Stimulated activated naive B cell treated with anti-CD40 and anti-IgM and Interleukin-4, amounts not matched to agents 10 μg/mL and 1 μg/mL and 100 μg/mL, for 72 hours (primary cell): Measurements from ENCODE around the gene NRM.

Experiments
- ATAC-seq, 2 donors: fragments of 150-1000 bp; cut with Tn5 transposase; replicated peaks; 2 replicates each; pipeline ENCODE4 v1.10.0; 2021; ENCODE audit warnings: moderate library complexity in 1 of 2
- DNase-seq: peaks from one replicate; pipeline ENCODE4 v3.0.0; 2021
- H3K27ac Mint-ChIP-seq: one replicate; pipeline ENCODE4 v1.8.0; 2022; ENCODE audit warnings: mild to moderate bottlenecking, mixed read lengths
- H3K27me3 Mint-ChIP-seq, 2 donors: one replicate each; pipeline ENCODE4 v1.8.0; 2022; ENCODE audit warnings: mixed read lengths in 2 of 2
- H3K36me3 Mint-ChIP-seq, 2 donors: one replicate each; pipeline ENCODE4 v1.8.0; 2022; ENCODE audit warnings: mixed read lengths in 2 of 2, mild to moderate bottlenecking in 1 of 2
- H3K4me1 Mint-ChIP-seq, 2 donors: one replicate each; pipeline ENCODE4 v1.8.0; 2022; ENCODE audit warnings: mixed read lengths in 2 of 2, mild to moderate bottlenecking in 1 of 2
- H3K4me3 Mint-ChIP-seq, 2 donors: one replicate each; pipeline ENCODE4 v1.8.0; 2022; ENCODE audit warnings: mild to moderate bottlenecking in 2 of 2, mixed read lengths in 2 of 2, moderate library complexity in 1 of 2
- H3K9me3 Mint-ChIP-seq, 2 donors: one replicate each; pipeline ENCODE4 v1.8.0; 2022; ENCODE audit warnings: mixed read lengths in 2 of 2, mild to moderate bottlenecking in 1 of 2

The NRM gene, protein sequence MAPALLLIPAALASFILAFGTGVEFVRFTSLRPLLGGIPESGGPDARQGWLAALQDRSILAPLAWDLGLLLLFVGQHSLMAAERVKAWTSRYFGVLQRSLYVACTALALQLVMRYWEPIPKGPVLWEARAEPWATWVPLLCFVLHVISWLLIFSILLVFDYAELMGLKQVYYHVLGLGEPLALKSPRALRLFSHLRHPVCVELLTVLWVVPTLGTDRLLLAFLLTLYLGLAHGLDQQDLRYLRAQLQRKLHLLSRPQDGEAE

DNA sequence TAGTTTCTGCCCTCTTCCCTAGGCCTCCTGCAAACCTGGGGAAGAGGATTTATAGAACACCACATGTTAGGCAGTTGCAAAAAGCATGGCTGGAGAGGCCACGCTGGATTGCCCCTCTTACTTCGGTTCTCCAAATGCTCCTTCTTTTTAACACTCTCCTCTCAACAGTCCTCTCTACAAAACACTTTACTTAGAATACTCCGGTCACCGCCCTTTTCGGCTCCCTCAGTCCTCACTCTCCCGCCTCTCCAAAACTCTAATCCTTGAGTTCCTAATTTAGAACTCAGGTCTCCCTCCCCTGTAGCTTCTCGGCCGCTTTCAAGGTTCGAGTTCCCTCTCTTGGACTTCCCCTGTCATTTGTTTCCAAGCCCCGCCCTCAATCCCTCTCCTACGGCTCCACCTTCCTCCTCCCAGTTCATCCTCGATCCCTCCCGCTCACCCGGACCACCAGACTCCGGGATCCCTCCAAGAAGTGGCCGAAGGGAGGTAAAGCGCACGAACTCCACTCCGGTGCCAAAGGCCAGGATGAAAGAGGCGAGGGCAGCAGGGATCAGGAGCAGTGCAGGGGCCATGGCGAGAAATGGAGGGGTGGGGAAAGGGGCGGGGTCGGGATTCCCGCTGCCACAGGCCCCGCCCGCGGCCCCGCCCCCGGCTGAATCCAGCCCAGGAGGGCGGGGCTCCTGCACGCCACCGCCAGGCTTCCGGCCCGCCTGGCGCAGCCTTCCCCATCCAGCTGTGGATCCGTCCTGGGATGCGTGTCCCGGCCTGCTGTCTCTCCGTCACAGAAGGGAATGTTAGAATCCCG lies at the start of gene NRM:
NRM (minus strand) TSS at position 582 of the 805 bp plus-strand sequence; CDS start at position 572, 10 bp downstream.
- H3K4me3 Mint-ChIP-seq = peak within 1 kb of the TSS; percentile 95 to 99
- peaks cover 13 to 22% of the 10 kb centered on the region in 2 donors for H3K36me3 Mint-ChIP-seq
- H3K27me3 Mint-ChIP-seq = no peaks in the 10 kb centered on the region
- peak within 1 kb of the TSS; percentile 92 for H3K27ac Mint-ChIP-seq
- no peaks in the 10 kb centered on the region for H3K9me3 Mint-ChIP-seq
- peaks cover 34 to 42% of the 10 kb centered on the region in 2 donors for H3K4me1 Mint-ChIP-seq
- peak; percentile 20 to 28 for ATAC-seq
- DNase-seq = peak; percentile 54

DNA sequence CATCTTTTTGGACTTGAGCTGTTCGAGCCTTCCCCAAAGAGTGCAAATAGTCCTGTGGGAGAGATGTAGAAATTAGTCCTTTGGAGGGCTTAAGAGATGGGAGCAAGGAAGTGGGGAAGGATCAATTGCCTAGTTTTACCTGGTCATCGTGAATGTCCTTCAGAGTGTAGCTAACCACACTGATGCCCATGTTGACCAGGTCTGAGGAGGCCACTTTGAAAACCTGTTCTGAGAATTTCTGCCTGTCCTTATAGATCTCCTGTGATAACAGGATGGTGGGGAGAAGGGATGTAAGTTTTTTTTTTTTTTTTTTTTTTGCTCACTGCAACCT lies 49.7 kb upstream of the NRM start:
- Mint-ChIP-seq H3K27me3 (no peaks in the 10 kb centered on the region), H3K9me3 (peaks cover 1 to 8% of the 10 kb centered on the region in 2 donors), H3K4me3 (no peak overlapping the region), H3K36me3 (peaks cover 40 to 61% of the 10 kb centered on the region in 2 donors), H3K4me1 (peaks cover 48 to 71% of the 10 kb centered on the region in 2 donors), H3K27ac (no peak overlapping the region)
- DNase-seq (no peak), ATAC-seq (no peak)

DNA sequence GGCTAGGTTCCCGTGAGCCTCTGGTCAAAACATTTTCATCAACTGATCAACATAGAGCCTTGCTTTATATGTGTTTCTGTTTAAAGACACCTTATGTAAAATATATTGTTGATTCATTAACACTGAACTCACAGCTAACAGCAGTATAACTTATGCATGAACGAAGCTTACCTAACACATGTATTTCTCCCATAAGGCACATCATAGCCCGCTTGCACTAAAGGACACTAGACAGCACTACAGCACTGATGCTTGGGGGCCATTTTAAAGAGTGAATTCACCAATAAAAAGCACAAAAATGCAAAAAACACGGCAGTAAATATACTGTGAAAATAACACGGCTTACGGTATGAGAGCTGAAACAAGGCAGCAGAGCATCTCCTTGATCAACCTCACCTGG lies 47.7 kb upstream of the NRM start:
- no peak for DNase-seq
- H3K4me3 Mint-ChIP-seq = no peak overlapping the region
- H3K4me1 Mint-ChIP-seq = peaks cover 48 to 65% of the 10 kb centered on the region in 2 donors
- H3K36me3 Mint-ChIP-seq = peaks cover 48 to 65% of the 10 kb centered on the region in 2 donors
- peaks cover 1 to 8% of the 10 kb centered on the region in 2 donors for H3K9me3 Mint-ChIP-seq
- no peaks in the 10 kb centered on the region for H3K27me3 Mint-ChIP-seq
- no peak for ATAC-seq
- H3K27ac Mint-ChIP-seq = no peak overlapping the region

DNA sequence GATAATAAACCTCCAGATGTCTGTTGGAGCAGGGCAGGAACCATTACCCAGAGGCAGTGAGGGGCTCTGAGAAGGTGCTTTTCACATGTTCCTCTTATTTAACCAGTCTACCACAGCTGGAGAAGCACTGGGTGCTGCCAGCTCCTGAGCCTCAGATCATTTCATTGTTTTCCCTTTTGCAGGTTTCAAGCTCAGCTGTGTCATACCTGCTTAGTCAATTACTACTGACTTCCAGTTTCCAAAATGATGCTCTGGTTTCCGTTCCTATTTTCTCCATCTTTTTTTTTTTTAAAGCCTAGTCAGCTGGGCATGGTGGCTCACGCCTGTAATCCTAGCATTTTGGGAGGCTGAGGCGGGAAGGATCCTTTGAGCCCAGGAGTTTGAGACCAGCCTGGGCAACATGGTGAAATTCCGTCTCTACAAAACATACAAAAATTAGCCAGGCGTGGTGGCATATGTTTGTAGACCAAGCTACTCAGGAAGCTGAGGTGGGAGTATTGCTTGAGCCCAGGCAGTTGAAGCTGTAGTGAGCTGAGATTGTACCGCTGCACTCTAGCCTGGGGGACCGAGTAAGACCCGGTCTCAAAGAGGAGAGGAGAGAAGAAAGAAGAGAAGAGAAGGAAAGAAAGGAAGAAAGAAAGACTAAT lies 45.0 kb upstream of the NRM start:
- peaks cover 43 to 64% of the 10 kb centered on the region in 2 donors for H3K36me3 Mint-ChIP-seq
- peak; percentile 78 to 79 for ATAC-seq
- H3K27ac Mint-ChIP-seq = peak overlapping the region; percentile 85
- H3K9me3 Mint-ChIP-seq = peaks cover 1 to 8% of the 10 kb centered on the region in 2 donors
- H3K27me3 Mint-ChIP-seq = no peaks in the 10 kb centered on the region
- peaks cover 41 to 57% of the 10 kb centered on the region in 2 donors for H3K4me1 Mint-ChIP-seq
- peak overlapping the region; percentile 33 to 59 for H3K4me3 Mint-ChIP-seq
- peak; percentile 47 for DNase-seq

DNA sequence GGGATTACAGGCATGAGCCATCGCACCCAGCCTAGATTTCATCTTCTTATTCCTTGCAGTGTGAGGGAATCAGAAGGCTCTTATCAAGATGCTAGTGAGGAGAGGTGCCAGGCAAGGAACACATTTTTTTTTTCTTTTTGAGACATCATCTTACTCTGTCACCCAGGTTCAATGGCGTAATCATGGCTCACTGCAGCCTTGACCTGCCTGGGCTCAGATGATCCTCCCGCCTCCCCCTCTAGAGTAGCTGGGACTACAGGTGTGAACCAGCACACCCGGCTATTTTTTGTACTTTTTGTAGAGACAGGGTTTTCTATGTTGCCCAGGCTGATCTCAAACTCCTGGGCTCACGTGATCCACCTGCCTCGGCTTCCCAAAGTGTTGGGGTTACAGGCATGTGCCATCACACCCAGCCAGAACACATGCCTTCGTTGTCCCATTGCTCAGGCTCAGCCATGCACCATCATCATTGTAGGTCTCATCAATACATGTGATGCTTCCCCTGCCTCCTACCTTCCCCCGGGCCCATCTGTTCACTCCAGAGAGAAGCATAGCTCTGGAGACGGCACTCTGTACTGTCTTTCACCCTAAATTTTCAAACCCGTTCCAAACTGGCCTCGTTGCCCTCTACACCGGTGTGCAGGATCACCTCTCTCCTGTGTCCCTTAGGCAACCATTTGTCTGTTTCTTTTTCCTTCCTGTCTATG lies 41.6 kb upstream of the NRM start:
- Mint-ChIP-seq H3K36me3 (peaks cover 36 to 51% of the 10 kb centered on the region in 2 donors), H3K4me3 (no peak overlapping the region), H3K27ac (peak overlapping the region; percentile 5), H3K9me3 (peaks cover 1 to 8% of the 10 kb centered on the region in 2 donors), H3K27me3 (no peaks in the 10 kb centered on the region), H3K4me1 (peaks cover 36 to 54% of the 10 kb centered on the region in 2 donors)
- DNase-seq (no peak), ATAC-seq (no peak)

DNA sequence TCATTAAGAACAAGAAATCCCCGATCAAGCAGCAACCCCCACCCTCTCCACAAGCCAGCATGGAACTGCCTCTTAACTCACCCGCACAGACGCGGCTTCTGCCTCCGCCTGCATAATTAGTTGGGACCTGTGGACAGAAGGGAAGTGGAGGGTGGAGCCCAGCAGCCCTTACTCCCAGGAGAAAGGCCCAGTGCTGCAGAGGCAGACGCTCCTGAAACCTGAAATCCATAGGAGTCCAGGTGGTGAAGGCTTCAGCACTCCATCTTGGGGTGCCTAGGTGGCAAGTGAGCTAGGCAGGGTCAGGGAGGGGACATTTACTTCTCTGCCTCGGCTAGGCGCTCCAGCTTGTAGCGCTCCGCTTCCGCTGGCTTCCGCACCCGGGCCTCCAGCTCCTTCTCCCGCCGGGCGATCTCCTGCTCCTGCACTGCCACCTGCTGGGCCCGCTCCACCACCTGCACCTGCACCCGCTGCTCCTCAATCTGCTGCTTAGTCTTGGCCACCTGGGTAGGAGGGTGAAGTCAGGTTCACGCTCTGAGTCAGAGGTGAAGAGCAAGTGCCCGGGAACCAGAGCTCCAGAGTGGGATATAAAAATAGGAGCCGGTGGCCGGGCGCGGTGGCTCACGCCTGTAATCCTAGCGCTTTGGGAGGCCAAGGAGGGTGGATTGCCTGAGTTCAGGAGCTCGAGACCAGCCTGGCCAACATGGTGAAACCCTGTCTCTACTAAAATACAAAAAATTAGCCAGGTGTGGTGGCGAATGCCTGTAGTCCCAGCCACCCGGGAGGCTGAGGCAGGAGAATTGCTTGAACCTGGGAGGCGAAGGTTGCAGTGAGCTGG lies 40.0 kb upstream of the NRM start:
- peak; percentile 81 to 84 for ATAC-seq
- Mint-ChIP-seq H3K27me3 (no peaks in the 10 kb centered on the region), H3K27ac (peak overlapping the region; percentile 60), H3K4me1 (peaks cover 26 to 40% of the 10 kb centered on the region in 2 donors), H3K36me3 (peaks cover 25 to 39% of the 10 kb centered on the region in 2 donors), H3K4me3 (peak overlapping the region; percentile 35 to 65), H3K9me3 (no peaks in the 10 kb centered on the region)
- peak; percentile 72 for DNase-seq

DNA sequence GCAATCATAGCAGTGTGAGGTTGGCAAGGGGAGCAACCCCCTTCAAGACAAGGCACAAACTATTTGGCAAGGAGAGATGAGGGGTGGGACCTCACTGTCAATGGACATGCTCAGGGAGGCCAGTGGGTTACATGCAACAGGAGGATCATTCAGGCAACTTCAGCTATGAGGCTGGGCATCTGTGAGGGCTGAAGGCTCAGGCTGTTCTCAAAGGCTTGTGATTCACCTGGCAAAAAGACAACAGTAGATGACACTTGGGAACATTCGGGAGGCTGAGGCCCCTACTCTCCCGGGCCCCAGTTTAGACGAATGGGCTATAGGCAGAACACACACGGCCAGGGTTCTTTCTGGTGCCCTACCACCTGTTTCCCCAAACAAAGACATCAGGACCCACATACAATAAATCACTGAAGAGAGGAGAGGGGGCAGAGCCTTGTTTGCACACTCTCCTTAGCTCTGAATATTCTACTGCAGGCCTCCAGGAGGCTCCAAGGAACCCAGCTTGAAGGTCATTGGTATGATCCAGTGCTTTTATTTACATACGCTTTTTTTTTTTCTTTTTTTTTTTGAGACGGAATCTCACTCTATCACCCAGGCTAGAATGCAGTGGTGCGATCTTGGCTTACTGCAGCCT lies 37.3 kb upstream of the NRM start:
- peaks cover 32 to 52% of the 10 kb centered on the region in 2 donors for H3K36me3 Mint-ChIP-seq
- DNase-seq (no peak), ATAC-seq (no peak)
- no peaks in the 10 kb centered on the region for H3K27me3 Mint-ChIP-seq
- peaks cover 34 to 51% of the 10 kb centered on the region in 2 donors for H3K4me1 Mint-ChIP-seq
- no peaks in the 10 kb centered on the region for H3K9me3 Mint-ChIP-seq
- H3K4me3 Mint-ChIP-seq = no peak overlapping the region
- H3K27ac Mint-ChIP-seq = peak overlapping the region; percentile 76

DNA sequence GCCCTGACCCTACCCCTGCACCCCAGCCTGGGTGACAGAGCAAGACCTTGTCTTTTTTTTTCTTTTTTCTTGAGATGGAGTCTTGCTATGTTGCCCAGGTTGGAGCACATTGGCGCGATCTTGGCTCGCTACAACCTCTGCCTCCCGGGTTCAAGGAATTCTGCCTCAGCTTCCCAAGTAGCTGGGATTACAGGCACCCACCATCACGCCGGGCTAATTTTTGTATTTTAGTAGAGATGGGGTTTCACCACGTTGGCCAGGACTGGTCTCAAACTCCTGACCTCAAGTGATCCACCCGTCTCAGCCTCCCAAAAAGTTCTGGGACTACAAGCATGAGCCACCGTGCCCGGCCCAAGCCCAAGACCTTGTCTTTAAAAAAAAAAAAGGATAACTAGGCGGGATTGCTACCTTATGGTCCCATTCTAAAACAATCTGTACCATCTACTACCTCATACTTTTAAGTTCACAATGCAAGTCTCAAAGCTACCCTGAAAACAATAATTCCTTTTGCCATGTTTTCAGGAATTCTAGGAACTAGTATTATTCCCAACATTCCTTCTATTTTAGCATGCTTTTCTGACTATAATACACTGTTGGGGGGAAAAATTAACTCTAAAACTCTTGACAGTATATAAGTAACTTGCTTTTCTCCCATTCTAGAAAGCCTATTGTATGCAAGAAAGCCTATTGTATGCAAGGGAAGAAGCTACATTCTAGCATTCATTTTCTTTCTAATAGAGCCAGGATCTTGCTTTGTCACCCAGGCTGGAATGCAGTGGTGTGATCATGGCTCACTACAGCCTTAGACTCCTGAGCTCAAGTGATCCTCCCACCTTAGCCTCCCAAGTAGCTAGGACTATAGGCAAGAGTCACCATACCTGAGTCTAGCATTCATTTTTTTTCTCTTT lies 36.0 kb upstream of the NRM start:
- Mint-ChIP-seq H3K27ac (no peak overlapping the region), H3K27me3 (no peaks in the 10 kb centered on the region), H3K9me3 (no peaks in the 10 kb centered on the region), H3K36me3 (peaks cover 41 to 57% of the 10 kb centered on the region in 2 donors), H3K4me1 (peaks cover 37 to 60% of the 10 kb centered on the region in 2 donors), H3K4me3 (no peak overlapping the region)
- ATAC-seq (no peak), DNase-seq (no peak)

DNA sequence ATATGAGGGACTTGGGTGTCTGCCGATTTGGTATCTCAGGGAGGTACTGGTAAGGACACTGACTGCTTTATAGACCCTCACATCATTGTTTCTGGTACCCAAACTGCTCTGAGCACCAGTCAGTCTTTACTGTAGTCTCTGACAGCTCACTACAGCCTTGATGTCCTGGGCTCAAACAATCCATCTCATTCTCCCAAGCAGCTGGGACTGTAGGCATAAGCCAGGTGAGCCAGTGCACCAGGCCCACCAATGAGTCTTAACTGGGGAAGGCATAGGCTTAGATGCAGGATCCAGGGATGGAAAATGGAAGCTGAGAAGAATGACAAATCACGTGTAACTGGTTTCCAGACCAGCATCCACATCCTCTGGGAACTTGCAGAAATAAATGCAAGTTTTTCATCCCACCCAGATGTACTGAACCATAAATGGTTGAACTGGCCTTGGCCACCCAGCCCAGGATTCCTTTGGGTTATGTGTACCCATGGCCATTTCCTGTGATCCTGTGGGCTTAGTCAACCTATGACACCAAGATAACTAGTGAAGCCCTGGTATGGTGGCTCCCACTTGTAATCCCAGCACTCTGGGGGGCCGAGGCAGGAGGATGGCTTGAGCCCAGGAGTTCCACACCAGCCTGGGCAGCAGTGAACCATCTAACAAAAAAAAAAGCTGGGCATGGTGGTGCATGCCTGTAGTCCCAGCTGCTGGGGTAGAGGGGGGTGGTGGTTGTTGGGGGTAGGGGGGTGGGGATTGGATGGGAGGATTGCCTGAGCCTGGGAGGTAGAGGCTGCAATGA lies 35.1 kb upstream of the NRM start:
- H3K36me3 Mint-ChIP-seq = peaks cover 44 to 64% of the 10 kb centered on the region in 2 donors
- DNase-seq (no peak), ATAC-seq (no peak)
- peak overlapping the region in 1 of 2 donors; percentile 29 for H3K4me3 Mint-ChIP-seq
- H3K27ac Mint-ChIP-seq = peak overlapping the region; percentile 51
- H3K27me3 Mint-ChIP-seq = no peaks in the 10 kb centered on the region
- H3K4me1 Mint-ChIP-seq = peaks cover 38 to 58% of the 10 kb centered on the region in 2 donors
- no peaks in the 10 kb centered on the region for H3K9me3 Mint-ChIP-seq

DNA sequence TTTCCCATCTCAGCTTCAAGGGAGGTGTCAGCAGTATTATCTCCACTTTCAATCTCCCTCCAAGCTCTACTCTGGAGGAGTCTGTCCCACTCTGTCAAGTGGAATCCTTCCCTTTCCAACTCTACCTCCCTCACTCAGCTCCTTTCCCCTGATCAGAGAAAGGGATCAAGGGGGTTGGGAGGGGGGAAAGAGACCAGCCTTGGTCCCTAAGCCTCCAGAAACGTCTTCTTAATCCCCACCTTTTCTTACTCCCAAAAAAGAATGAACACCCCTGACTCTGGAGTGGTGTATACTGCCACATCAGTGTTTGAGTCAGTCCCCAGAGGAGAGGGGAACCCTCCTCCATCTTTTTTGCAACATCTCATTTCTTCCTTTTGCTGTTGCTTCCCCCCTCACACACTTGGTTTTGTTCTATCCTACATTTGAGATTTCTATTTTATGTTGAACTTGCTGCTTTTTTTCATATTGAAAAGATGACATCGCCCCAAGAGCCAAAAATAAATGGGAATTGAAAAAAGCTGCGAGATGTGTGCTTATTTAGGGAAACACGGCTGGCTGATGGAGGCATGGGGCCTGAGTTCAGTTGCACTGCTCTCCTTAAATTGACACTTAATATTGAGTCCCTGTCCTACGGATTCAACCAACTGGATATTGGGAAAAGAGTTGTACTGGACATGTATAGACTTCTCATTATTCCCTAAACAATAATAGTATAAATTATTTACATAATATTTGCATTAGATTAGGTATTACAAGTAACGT lies 34.3 kb upstream of the NRM start:
- Mint-ChIP-seq H3K27ac (peak overlapping the region; percentile 82), H3K4me1 (peaks cover 30 to 50% of the 10 kb centered on the region in 2 donors), H3K4me3 (peak overlapping the region in 1 of 2 donors; percentile 33), H3K36me3 (peaks cover 44 to 64% of the 10 kb centered on the region in 2 donors), H3K27me3 (no peaks in the 10 kb centered on the region), H3K9me3 (no peaks in the 10 kb centered on the region)
- no peak for ATAC-seq
- DNase-seq = no peak
